H1 (cell line): ENCODE results near the gene ARMC6. TPM values are rescaled to one million over a fixed set of nuclear protein-coding genes. Genes with fewer than 3 reads are reported as not detected.

Source experiments
- CTCF ChIA-PET: fragments of 300-600 bp; sonication (Branson Sonifier 250); formaldehyde crosslinking; loops from one replicate; lab custom pipeline; 2021; ENCODE audit not compliant: partially characterized antibody; lab: Charles Lee
- POLR2A ChIA-PET: fragments of 300-600 bp; sonication (Branson Sonifier 250); formaldehyde crosslinking; loops from one replicate; lab custom pipeline; 2021; ENCODE audit warnings: inconsistent platforms; ENCODE audit not compliant: partially characterized antibody; lab: Charles Lee
- DNase-seq, 2 experiments: peaks; one replicate each; pipeline versions ENCODE4 v3.0.0 to v3.0.0-alpha.2; 2010 to 2022; ENCODE audit warnings: low spot score in 2 of 2, low read depth in 1 of 2, mixed read lengths in 1 of 2
- FAIRE-seq: peaks from 2 replicates; lab custom pipeline; 2011; peaks lifted over from hg19 to GRCh38; lab: Jason Lieb, UNC
- H2AFZ ChIP-seq: 2 replicates; pipeline ENCODE4 v1.8.1; 2012; ENCODE audit warnings: low read length, inconsistent platforms
- H2AK5ac ChIP-seq: 2 replicates; pipeline ENCODE4 v1.6.1; 2013; ENCODE audit warnings: low read depth, low read length
- H2BK120ac ChIP-seq: replicated peaks from 2 replicates; pipeline ENCODE3; 2013; ENCODE audit warnings: low read depth, low read length, inconsistent platforms
- H2BK12ac ChIP-seq: 2 replicates; pipeline ENCODE4 v1.6.1; 2013; ENCODE audit warnings: low read depth, low read length
- H2BK15ac ChIP-seq: 2 replicates; pipeline ENCODE4 v1.6.1; 2013; ENCODE audit warnings: low read length
- H2BK20ac ChIP-seq: 2 replicates; pipeline ENCODE4 v1.6.1; 2013; ENCODE audit warnings: low read length
- H2BK5ac ChIP-seq: 2 replicates; pipeline ENCODE4 v1.6.1; 2013; ENCODE audit warnings: low read depth, low read length
- H3K14ac ChIP-seq: 2 replicates; pipeline ENCODE4 v1.6.1; 2013; ENCODE audit warnings: inconsistent platforms; ENCODE audit not compliant: insufficient read length
- H3K18ac ChIP-seq: 2 replicates; pipeline ENCODE4 v1.6.1; 2013; ENCODE audit warnings: low read length; ENCODE audit errors: extremely low read depth
- H3K23ac ChIP-seq: 2 replicates; pipeline ENCODE4 v1.6.1; 2013; ENCODE audit warnings: inconsistent platforms; ENCODE audit not compliant: insufficient read length
- H3K23me2 ChIP-seq: 2 replicates; pipeline ENCODE4 v1.6.1; 2013; ENCODE audit warnings: low read depth, low read length
- H3K27ac ChIP-seq: 2 replicates; pipeline ENCODE4 v1.6.1; 2011; ENCODE audit warnings: low read depth, low read length, inconsistent platforms
- H3K27me3 ChIP-seq, 4 experiments: replicated peaks in 1 of 4; 1 replicate in 1 of 4; 2 replicates in 3 of 4; pipeline versions ENCODE4 v1.6.1 to v1.8.1; 2011 to 2013; ENCODE audit warnings: low read length in 3 of 4, mild to moderate bottlenecking in 3 of 4, inconsistent platforms in 2 of 4, mixed read lengths in 2 of 4, moderate library complexity in 1 of 4; ENCODE audit not compliant: control insufficient read depth in 3 of 4, insufficient read depth in 3 of 4; ENCODE audit errors: extremely low read depth in 1 of 4
- H3K36me3 ChIP-seq, 4 experiments: 2 replicates each; pipeline versions ENCODE4 v1.6.1 to v1.8.1; 2011 to 2013; ENCODE audit warnings: mild to moderate bottlenecking in 4 of 4, low read length in 3 of 4, moderate library complexity in 2 of 4, control low read depth in 1 of 4, inconsistent platforms in 1 of 4; ENCODE audit not compliant: insufficient read depth in 4 of 4, control insufficient read depth in 2 of 4
- H3K4ac ChIP-seq: replicated peaks from 2 replicates; pipeline ENCODE3; 2013; ENCODE audit warnings: low read length, low read depth, mixed read lengths, inconsistent platforms; ENCODE audit not compliant: insufficient read length
- H3K4me1 ChIP-seq, 4 experiments: replicated peaks in 1 of 4; 1 replicate in 1 of 4; 2 replicates in 3 of 4; pipeline versions ENCODE4 v1.6.1 to v1.8.1; 2011 to 2013; ENCODE audit warnings: low read length in 3 of 4, inconsistent platforms in 2 of 4, mixed read lengths in 1 of 4; ENCODE audit not compliant: insufficient read depth in 4 of 4, control insufficient read depth in 3 of 4
- H3K4me2 ChIP-seq, 2 experiments: 2 replicates each; pipeline versions ENCODE4 v1.6.1 to v1.8.1; 2011 to 2013; ENCODE audit warnings: low read depth in 2 of 2, low read length in 2 of 2, control low read depth in 1 of 2, inconsistent platforms in 1 of 2, mild to moderate bottlenecking in 1 of 2; ENCODE audit not compliant: insufficient read depth in 1 of 2
- H3K4me3 ChIP-seq, 4 experiments: fragments of 200-600, 300-600 bp in 1 of 4; sonication (generic), shearing (Covaris generic), sonication (Bioruptor Twin) in 1 of 4; 2 replicates each; pipeline versions ENCODE4 v1.5.1 to v1.8.1; 2011 to 2016; ENCODE audit warnings: low read length in 4 of 4, low read depth in 3 of 4, control low read depth in 2 of 4, inconsistent platforms in 2 of 4, mild to moderate bottlenecking in 2 of 4, mixed read lengths in 1 of 4, moderate library complexity in 1 of 4; ENCODE audit not compliant: insufficient read depth in 2 of 4; ENCODE audit errors: extremely low read depth in 1 of 4
- H3K56ac ChIP-seq: replicated peaks from 2 replicates; pipeline ENCODE3; 2013; ENCODE audit warnings: low read depth, mild to moderate bottlenecking, mixed read lengths, low read length, inconsistent platforms; ENCODE audit not compliant: insufficient read length
- H3K79me1 ChIP-seq: 2 replicates; pipeline ENCODE4 v1.6.1; 2013; ENCODE audit warnings: low read depth, low read length, control low read depth
- H3K79me2 ChIP-seq, 2 experiments: 2 replicates each; pipeline versions ENCODE4 v1.6.1 to v1.8.1; 2012 to 2013; ENCODE audit warnings: low read length in 2 of 2, mild to moderate bottlenecking in 2 of 2, inconsistent platforms in 1 of 2; ENCODE audit not compliant: insufficient read depth in 2 of 2, control insufficient read depth in 1 of 2
- H3K9ac ChIP-seq, 4 experiments: replicated peaks in 1 of 4; 1 replicate in 1 of 4; 2 replicates in 3 of 4; pipeline versions ENCODE4 v1.6.1 to v1.8.1; 2011 to 2013; ENCODE audit warnings: low read depth in 3 of 4, low read length in 3 of 4, control low read depth in 2 of 4, mild to moderate bottlenecking in 2 of 4, moderate library complexity in 2 of 4, inconsistent platforms in 1 of 4; ENCODE audit errors: extremely low read depth in 1 of 4
- H3K9me3 ChIP-seq, 2 experiments: 2 replicates each; pipeline versions ENCODE4 v1.6.1 to v1.8.1; 2012 to 2013; ENCODE audit warnings: mild to moderate bottlenecking in 2 of 2, moderate library complexity in 2 of 2, control low read depth in 1 of 2, inconsistent platforms in 1 of 2, low read depth in 1 of 2, low read length in 1 of 2, mixed read lengths in 1 of 2; ENCODE audit not compliant: insufficient read depth in 2 of 2
- H4K20me1 ChIP-seq, 2 experiments: replicated peaks in 1 of 2; 2 replicates each; pipeline versions ENCODE3 to v1.8.1; 2011 to 2013; ENCODE audit warnings: inconsistent platforms in 2 of 2, low read length in 2 of 2, mild to moderate bottlenecking in 1 of 2; ENCODE audit not compliant: insufficient read depth in 2 of 2, control insufficient read depth in 1 of 2
- H4K5ac ChIP-seq: 2 replicates; pipeline ENCODE4 v1.6.1; 2013; ENCODE audit warnings: low read length, low read depth, mixed read lengths, inconsistent platforms; ENCODE audit not compliant: insufficient read length
- H4K8ac ChIP-seq: 2 replicates; pipeline ENCODE4 v1.8.0; 2013; ENCODE audit warnings: mild to moderate bottlenecking, moderate library complexity, low read length, inconsistent platforms; ENCODE audit not compliant: insufficient read depth; ENCODE audit errors: extremely low read depth
- H4K91ac ChIP-seq: replicated peaks from 2 replicates; pipeline ENCODE3; 2013; ENCODE audit warnings: low read length, mixed read lengths, inconsistent platforms; ENCODE audit not compliant: insufficient read length
- CEBPB ChIP-seq: IDR thresholded peaks from 2 replicates; pipeline ENCODE4 v1.6.1; 2012; ENCODE audit warnings: low read depth, low read length
- EZH2 ChIP-seq: fragments of 200-600 bp; sonication (generic); IDR thresholded peaks from 2 replicates; pipeline ENCODE4 v1.7.1; 2012; ENCODE audit warnings: low read depth, mild to moderate bottlenecking, moderate library complexity, low read length, inconsistent platforms; ENCODE audit not compliant: severe bottlenecking
- GTF2F1 ChIP-seq: IDR thresholded peaks from 2 replicates; pipeline ENCODE4 v1.6.1; 2012; ENCODE audit warnings: low read depth, low read length, improper control_type of control experiment, borderline replicate concordance
- HDAC2 ChIP-seq, 2 experiments: fragments of 300-600 bp in 1 of 2; sonication (generic) in 1 of 2; IDR thresholded peaks; 2 replicates each; pipeline ENCODE4 v1.6.1; 2011 to 2012; ENCODE audit warnings: low read depth in 2 of 2, low read length in 2 of 2, mild to moderate bottlenecking in 2 of 2, moderate library complexity in 2 of 2, borderline replicate concordance in 1 of 2, inconsistent platforms in 1 of 2
- NANOG ChIP-seq: IDR thresholded peaks from 2 replicates; pipeline ENCODE4 v1.6.1; 2011; ENCODE audit warnings: low read length, low read depth, mild to moderate bottlenecking, inconsistent platforms; ENCODE audit not compliant: insufficient read depth, poor library complexity, severe bottlenecking
- NRF1 ChIP-seq: IDR thresholded peaks from 2 replicates; pipeline ENCODE4 v1.6.1; 2011; ENCODE audit warnings: mild to moderate bottlenecking, low read depth, low read length, improper control_type of control experiment
- RXRA ChIP-seq: IDR thresholded peaks from 2 replicates; pipeline ENCODE4 v1.6.1; 2011; ENCODE audit warnings: low read depth, mild to moderate bottlenecking, low read length, moderate library complexity; ENCODE audit not compliant: insufficient read depth
- SIN3A ChIP-seq, 2 experiments: IDR thresholded peaks in 1 of 2; conservative IDR thresholded peaks in 1 of 2; 2 replicates each; pipeline ENCODE4 v1.6.1; 2011 to 2012; ENCODE audit warnings: low read length in 2 of 2, improper control_type of control experiment in 1 of 2, low read depth in 1 of 2, mild to moderate bottlenecking in 1 of 2
- SIX5 ChIP-seq: IDR thresholded peaks from 2 replicates; pipeline ENCODE4 v1.6.1; 2011; ENCODE audit warnings: mild to moderate bottlenecking, low read depth, low read length
- SP1 ChIP-seq: IDR thresholded peaks from 2 replicates; pipeline ENCODE4 v1.6.1; 2011; ENCODE audit warnings: low read depth, low read length
- YY1 ChIP-seq: IDR thresholded peaks from 2 replicates; pipeline ENCODE4 v1.6.1; 2011; ENCODE audit warnings: low read depth, mild to moderate bottlenecking, low read length
- WGBS, 2 experiments: shearing (Covaris generic) in 1 of 2; methylation state at CpG; one replicate each; pipeline versions ENCODE4 v1.1.6 to v1.1.7; 2013 to 2015; ENCODE audit warnings: low lambda C conversion rate in 2 of 2, mixed read lengths in 2 of 2, inconsistent platforms in 1 of 2, low coverage in 1 of 2, missing lambda C conversion rate in 1 of 2; ENCODE audit not compliant: insufficient replicate concordance in 2 of 2, insufficient coverage in 1 of 2, insufficient read length in 1 of 2; ENCODE audit errors: extremely low coverage in 1 of 2, missing lambda C conversion rate in 1 of 2; 5-methylcytosine and 5-hydroxymethylcytosine counted together
- polyA plus RNA-seq, 7 experiments: library from polyadenylated mRNA; depleted of rRNA in 3 of 7; stranded (reverse) in 5 of 7; unstranded in 2 of 7; fragments of >200 nt in 5 of 7; fragments of 200-250 nt in 2 of 7; gene quantifications; 1 replicate in 5 of 7; 2 replicates in 1 of 7; 4 replicates in 1 of 7; pipeline versions ENCODE4 v1.2.1 to v1.2.3, GENCODE V29; 2011 to 2013; ENCODE audit warnings: missing spikeins in 2 of 7, mixed read lengths in 2 of 7
- total RNA-seq: library from RNA; stranded (reverse); fragmentation: NEBNext Ultra II Directional; extraction: Animal tissue kit (Norgen Biotek cat#: 25700); gene quantifications from 2 replicates; pipeline ENCODE4 v1.2.1, GENCODE V29; 2021

ARMC6 gene
- total and polyA plus RNA-seq, 2 of the 8 experiments (the other 6 are each of a cell fraction or from before 2014, with no cell fraction given): 67.1 to 68.3 TPM

GRCh38 chr19:19043881-19044280, 10.5 kb downstream of the ARMC6 start:
- no peak overlapping the region for H3K27ac ChIP-seq
- no peak overlapping the region for H3K56ac ChIP-seq
- no peak overlapping the region for H4K8ac ChIP-seq
- peaks cover 5 to 26% of the 10 kb centered on the region in 2 experiments; a peak in 3 of 4 replicates for H3K79me2 ChIP-seq
- no peak overlapping the region for H2AK5ac ChIP-seq
- H3K9me3 ChIP-seq: no peaks in the 10 kb centered on the region
- CTCF ChIA-PET: interaction anchor here (0.6 to 1.3 kb wide), 3 partner anchors 10 to 72 kb away, joined by 3 read pairs; no protein-coding TSS in a partner anchor
- H4K20me1 ChIP-seq: peaks cover 3 to 13% of the 10 kb centered on the region in 2 experiments
- H3K4me3 ChIP-seq: no peak overlapping the region
- TF ChIP-seq NRF1 (no peak), CEBPB (no peak), NANOG (no peak), HDAC2 (IDR thresholded peaks at IDR 0.05; ENCODE audit: borderline replicate concordance in 1 of 2, low read depth in 2 of 2, low read length in 2 of 2) (no peak), GTF2F1 (no peak), SIX5 (no peak), YY1 (no peak), SP1 (no peak), SIN3A (conservative IDR thresholded peaks at IDR 0.05 in 1 of 2, IDR thresholded peaks at IDR 0.05 in 1 of 2; ENCODE audit: low read depth in 1 of 2, low read length in 2 of 2) (no peak), EZH2 (no peak), RXRA (no peak)
- H3K4me2 ChIP-seq: no peak overlapping the region
- no peak overlapping the region for H2BK120ac ChIP-seq
- H2BK12ac ChIP-seq: no peak overlapping the region
- WGBS, 2 experiments: 87% methylated on average over 6 of the region's 6 CpGs; no CpG with 5 or more reads in 1 of the 2 experiments
- no peak overlapping the region for H3K14ac ChIP-seq
- no peaks in the 10 kb centered on the region for H3K23me2 ChIP-seq
- H3K27me3 ChIP-seq: no peaks in the 10 kb centered on the region; a peak in 1 of 7 replicates
- H2BK15ac ChIP-seq: no peak overlapping the region
- H3K79me1 ChIP-seq: peaks cover 17% of the 10 kb centered on the region
- POLR2A ChIA-PET: interaction anchor here (2.2 kb wide), 1 partner anchor 10 kb away, joined by 4 read pairs; no protein-coding TSS in a partner anchor
- DNase-seq: no peak
- H3K4ac ChIP-seq: no peak overlapping the region
- no peak overlapping the region for H4K5ac ChIP-seq
- H2BK5ac ChIP-seq: no peak overlapping the region
- no peak overlapping the region for H4K91ac ChIP-seq
- H2BK20ac ChIP-seq: no peak overlapping the region
- no peak for FAIRE-seq
- H3K18ac ChIP-seq: no peak overlapping the region
- H3K36me3 ChIP-seq: peaks cover 11 to 35% (median 22%) of the 10 kb centered on the region in 4 experiments
- H2AFZ ChIP-seq: no peak overlapping the region
- H3K23ac ChIP-seq: no peak overlapping the region
- H3K9ac ChIP-seq: no peak overlapping the region
- no peaks in the 10 kb centered on the region for H3K4me1 ChIP-seq
